ENCODE results near the gene CHRNA5.
A peak's percentile ranks its signal among the peaks of the same experiment; 100 is the strongest.

The CHRNA5 gene

DNA sequence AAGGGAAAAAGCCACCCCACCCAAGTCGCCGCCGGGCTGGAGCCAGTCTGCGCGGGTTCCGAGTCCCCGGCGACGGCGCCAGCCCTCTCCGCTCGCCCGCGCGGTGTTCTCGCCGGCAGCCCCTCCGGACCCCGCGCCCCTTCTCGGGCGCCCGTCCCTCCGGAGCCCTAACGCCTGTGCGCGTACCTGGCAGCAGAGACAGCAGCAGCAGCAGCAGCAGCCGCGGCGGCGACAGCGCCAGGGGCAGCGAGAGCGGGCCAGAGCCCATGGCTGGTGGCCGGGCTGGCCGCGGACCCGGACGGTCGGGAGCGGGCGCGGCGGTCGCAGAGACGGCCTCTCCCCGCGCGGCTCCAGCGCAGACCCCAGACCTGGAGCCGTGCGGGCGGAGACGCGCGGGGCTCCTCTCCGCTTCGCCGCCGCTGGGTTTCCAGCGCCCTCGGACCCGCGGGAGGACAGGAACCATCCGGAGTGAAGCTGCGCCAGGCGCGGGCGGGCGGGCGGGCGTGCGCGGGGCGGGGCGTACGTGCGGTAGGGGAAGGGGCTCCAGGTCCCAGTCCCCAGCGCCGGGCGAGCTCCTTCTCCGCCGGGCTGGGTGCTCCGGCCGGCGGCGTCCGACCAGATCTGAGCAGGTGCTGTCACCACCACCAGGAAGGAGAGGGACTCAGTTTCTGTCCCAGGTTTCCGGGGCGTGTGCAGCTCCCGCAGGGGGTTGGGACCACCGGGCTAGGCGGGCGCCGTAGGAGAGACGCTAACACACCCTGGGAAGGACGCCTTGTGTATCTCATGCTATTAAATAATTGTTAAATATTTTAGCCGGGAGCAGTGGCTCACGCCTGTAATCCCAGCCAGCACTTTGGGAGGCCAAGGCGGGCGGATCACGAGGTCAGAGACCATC lies 55.5 kb downstream of the CHRNA5 start, which contains the start of gene CHRNA3:
TSS of gene CHRNA3 (minus strand) at position 470 of the 895 bp plus-strand sequence. CDS start at position 268, 202 bp downstream.
- DNase-seq: no peak

DNA sequence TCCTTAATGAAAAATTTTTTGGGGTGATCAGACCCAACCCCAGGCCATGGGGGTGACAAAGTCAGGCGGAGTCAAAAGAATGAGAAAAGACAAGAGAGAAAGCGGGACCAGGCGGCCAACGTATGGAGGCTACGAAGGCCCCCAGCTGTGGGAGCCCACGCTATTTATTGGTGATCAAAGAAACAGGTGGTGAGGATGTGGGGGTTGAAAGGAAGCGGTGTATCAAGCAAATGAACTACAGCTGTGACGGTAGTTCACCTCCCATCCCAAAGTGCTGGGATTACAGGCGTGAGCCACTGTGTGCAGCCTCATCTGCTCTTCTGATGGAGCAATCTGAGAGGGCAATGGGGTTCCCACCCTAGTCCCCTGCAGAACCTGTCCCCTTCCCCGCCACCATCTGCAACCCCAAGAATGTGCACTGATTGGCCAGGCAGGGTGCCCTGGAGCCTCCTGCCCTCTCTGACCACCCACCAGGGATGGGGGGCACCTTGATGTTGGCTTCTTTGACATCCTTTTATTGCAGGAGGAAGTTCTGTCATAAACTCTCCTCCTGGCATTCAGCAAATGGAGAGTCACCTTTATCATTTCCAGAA lies 56.6 kb downstream of the CHRNA5 start:
- no peak for DNase-seq

DNA sequence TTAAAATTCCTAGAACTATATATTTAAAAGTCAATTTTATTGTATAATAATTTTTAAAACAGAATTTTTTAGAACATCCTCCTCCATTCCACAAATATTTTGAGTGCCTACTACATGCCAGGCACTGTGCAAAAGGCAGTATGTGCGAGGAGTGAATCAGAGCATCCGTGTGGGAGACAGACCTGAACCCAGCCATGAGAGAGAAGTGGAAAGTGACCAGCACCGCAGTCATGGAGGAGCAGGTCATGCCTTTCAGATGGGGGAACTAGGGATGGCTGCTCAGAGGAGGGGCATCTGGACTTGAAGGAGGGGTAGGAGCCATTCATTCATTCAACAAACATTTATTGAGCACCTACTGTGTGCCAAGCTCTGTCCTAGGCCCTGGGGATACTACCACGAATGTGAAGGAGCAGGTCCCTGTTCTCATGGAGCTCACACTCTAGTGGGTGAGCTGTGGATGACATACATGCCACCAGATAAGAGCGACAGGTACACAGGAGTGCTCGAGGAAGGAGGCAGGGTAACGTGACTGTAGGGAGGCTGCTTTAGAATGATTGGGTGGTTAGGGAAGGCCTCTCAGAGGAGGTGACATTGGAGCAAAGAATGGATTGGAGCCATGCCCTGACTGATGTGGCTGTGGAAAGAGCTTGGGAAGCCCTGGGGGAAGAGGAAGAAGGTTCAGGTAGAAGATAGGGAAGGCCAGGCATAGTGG lies 58.6 kb downstream of the CHRNA5 start:
- DNase-seq: no peak

DNA sequence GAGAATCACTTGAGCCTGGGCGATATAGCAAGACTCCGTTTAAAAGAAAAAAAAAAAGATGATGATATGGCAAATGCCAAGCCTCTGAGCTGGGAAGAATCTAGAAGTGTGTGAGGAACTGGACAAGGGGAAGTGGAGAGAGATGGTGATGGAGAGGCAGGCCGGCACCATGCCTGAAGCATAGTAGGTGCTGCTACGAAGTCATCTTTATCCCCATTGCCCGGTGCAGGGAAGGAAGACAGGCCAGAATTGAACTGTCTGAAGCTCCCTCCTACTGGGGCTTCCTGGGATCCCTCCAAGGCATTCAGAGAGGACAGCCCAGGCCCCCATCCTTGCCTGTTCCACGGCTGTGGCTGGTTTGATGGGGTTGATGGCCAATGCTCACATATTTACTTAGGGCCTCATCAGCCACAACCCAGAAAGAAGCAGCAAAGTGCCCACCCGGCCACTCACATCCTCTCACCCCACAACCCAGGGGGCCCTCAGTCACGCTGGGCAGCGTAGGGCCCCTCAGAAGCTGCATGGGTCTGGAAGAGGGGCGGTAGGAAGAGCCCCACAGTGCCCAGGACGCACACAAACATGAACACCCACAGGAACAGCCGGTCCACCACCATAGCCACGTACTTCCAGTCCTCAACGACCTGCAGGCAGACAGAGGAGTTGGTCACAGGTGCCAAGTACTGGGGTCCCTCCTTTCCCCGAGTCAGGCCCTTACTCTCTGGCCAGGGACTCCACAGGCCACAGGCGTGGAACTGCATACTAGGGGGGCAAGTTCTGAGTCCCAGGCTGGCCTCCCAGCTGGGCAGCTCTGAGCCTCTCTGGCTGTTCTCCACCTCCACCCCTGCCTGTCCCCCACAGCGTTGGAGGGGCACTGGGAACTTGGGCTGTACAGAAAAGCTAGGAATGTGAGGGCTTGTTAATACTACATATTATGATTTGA lies 59.6 kb downstream of the CHRNA5 start:
- DNase-seq: no peak

DNA sequence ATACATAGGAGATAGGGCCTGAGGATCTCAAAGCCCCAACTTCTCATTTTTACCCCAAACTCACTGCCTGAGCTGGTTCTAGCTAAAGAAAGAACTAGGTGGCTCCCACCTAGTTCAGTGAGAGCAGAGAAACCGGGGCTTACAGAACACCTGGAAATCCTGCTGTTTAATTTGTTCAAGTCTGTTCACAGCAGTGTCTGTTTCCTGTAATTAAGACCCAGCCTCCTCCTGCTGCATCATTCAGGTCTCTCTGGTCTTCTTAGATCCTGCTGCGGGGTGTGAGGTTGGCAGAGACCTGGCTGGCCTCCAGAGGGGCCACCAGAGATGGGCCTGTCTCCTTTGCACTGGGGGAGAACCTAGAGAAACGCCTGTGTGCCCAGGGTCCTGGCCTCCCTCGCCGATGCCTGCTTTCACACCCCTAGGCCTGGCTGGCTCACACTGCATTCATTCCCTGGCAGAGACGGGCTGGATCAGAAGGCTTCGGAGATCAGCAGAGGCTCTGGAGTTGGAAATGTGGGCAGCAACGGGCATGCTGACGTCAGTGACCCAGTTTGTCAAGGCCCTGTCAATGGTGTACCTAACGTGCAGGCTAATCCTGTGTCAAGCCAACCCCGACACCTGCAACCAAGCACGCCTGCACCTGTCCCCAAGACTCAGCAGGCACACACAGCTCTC lies 60.4 kb downstream of the CHRNA5 start:
- peak; percentile 66 for DNase-seq

DNA sequence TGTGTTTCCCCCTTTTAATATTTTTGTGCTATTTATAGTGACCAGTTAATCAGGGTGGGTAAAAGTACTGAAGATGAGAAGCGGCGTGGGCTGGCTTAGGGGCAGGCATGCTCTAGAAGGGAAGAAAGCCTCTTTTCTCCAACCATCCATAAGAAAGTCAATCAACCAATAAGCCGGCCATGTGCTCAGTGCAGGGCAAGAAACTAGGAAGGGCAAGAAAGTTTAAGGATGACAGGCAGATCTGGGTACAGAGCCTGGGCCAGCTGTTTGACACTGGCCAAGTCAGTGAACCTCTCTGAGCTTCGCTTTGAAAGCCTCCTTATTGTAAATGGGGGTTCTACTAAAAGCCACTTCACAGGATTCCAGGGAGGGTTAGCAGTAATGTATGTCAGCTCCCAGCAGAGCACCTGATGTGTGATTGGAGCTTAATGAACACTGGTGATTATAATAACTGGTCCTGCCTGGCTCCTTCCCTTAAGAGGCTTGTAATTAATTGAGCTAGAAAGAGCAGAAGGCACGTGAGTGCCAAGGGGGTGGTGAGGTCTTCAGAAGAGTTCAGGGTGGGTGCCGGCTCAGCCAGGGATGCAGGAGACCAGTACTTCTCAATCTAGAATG lies 61.2 kb downstream of the CHRNA5 start:
- DNase-seq: no peak

DNA sequence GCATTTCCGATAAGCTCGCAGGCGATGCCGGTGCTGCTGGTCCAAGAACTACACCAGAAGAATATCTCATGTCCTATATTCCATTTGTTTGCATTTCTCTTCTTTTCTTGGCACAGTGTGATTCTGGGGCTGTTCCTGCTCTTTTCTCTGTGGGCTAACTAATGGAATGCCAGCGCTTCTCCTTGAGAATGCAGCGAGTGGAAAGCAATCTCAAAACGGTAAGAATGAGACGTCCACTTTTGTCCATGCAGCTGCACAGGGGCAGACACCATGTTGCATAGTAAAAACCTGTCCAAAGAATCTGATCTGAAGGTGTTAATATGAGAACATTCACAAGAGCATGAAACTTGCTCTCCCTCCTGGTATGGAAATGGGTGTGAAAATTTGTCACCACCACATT lies 62.0 kb downstream of the CHRNA5 start:
- DNase-seq: no peak

DNA sequence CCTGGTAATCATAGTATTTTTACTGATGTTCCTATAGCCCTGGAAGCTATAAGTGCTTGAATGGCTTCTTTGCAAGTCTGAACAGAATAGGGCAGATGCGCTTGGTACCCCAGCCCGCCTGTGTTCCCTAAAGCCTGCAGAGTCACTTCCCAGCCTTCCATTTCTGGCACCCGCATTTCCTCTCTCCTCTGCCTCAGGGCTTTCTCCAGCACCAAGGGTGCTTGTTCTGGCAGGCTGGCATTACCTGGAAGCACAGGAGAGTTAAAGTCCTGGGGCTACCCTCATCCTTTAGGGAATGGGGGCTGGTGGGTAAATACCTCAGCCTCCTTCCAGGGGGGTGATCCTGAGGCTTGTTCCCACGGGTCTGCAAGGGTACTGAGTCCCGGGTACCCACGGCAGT lies 62.9 kb downstream of the CHRNA5 start:
- DNase-seq: no peak

DNA sequence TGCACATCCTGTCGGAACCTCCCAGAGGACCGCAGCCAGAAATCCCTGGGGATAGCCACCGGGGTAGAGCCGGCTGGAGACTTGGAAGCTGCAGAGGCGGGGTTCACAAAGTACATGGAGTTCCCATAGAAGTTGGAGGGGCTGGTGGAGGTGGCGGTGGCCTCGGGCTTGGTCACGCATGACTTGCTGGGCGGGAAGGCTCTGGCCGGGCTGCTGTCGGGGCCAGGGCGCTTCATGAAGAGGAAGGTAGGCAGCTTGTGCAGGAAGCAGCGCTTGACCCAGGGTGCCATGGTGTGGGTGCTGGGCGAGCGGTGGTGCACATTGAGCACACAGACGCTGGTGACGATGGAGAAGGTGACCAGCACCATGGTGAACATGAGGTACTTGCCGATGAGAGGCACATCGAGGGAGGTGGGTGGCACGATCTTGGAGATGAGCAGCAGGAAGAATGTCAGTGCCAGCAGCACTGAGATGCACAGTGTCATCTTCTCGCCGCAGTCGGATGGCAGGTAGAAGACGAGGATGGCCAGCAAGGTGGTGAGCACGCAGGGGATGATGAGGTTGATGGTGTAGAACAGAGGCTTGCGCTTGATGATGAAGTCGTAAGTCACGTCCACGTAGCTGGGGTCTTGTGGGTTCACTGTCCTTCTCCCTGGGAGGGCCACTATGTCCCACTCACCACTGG lies 63.9 kb downstream of the CHRNA5 start:
- no peak for DNase-seq

DNA sequence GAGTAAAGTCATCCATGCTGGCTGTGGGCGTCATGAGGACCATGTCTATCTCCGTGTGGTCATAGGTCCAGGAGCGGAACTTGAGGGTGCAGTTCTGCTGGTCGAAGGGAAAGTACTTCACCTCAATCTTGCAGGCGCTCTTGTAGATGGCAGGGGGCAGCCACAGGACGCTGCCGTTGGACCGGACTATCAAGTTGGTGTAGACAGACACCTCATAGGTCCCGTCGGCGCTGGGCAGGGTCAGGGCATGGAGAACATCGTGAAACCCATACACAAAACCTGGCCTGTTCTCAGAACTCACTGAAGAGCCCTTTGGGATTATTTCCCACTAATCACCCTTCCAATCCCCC lies 64.4 kb downstream of the CHRNA5 start:
- no peak for DNase-seq

DNA sequence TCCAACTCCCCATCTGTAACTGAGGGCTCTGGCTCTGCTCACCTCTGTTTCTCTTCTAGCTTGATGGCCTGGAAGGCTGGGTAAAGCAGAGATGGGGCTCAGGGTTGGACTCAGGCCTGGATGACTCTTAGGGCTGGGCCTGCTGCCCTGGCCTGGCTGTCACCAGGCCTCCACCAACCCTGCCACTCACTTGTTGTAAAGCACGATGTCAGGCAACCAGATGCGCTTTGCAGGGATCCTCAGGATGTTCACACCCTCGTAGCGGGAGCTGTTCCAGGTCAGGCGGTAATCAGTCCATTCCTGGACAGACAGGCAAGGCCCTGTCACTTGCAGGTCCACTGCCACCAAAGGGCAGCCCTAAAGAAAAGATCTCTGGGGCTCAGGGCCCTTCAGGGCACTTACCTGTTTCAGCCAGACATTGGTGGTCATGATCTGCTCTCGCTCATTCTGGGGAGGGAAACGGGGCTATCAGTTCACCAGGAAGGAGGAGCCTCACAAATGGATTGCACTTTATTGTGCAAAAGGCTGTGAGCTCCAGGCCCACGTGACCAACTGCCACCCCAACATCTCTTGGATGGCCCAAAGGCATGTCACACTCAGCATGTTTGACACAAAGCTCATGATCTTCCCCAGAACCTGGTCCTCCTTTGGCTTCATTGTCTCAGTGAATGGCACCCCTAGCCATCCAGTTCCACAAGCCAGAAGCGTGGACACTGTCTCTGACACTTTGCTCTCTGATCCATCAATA lies 65.7 kb downstream of the CHRNA5 start:
- no peak for DNase-seq

DNA sequence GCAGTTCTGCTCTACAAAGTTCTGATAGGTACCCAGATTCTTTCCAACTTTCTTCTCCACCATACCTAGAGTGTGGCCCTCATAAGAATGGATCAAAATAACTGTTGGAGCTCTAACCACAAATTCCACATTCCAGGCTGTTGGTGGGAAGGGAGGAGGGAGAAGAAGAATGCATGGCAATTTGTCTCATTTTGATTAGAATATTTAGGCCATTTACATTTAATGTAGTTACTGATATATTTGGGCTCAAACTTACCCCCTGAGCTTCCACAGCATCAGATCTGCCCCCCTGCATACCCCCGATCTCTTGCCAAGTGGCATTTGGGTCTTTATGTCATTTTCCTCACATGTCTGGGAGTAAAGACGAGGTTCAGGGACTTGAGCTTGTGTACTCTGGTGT lies 68.0 kb downstream of the CHRNA5 start:
- DNase-seq: no peak

DNA sequence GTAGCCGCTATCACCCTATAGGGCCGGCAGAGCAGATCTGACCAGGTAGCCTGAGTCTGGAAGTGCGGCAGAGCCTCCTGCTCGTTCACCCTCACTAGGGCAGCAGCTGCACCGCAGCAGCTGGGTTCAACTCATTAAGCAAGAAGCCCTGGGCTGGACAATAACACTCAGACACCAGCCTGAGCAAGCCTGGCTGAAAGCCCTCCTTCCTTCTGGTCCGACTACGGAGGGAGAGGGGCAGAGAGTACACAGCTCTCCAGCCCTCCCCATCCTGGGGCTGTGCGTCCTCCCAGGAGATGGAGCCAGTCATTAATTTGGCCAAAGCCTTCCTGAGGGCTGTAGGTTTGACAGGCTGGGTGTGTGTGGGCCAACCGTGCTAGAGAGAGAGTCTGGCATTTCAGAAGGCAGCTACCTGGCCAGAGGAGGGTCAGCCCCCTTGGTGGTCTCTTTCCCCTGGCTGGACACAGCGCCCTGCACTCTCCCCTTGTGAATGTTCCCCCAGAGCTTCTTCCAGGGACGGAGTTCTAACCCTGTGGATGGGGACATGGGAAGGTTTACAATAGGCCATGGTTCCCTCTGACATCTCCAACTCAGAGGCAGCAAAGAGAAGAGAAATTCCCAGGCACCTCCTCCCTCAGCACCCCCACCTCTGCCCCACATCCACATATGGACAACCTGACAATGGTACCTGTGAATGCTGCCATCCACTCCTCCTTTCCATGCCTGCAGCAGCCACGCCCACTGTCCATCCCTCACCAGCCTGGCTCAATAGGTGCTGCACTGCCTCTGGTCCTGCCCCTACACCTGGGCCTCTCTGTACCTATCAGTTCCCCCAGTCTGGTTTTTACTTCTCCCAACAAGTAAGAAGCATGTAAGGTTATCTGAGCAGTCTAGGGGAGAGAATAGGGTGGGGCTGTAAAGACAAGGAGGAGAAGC lies 69.2 kb downstream of the CHRNA5 start:
- DNase-seq: no peak

DNA sequence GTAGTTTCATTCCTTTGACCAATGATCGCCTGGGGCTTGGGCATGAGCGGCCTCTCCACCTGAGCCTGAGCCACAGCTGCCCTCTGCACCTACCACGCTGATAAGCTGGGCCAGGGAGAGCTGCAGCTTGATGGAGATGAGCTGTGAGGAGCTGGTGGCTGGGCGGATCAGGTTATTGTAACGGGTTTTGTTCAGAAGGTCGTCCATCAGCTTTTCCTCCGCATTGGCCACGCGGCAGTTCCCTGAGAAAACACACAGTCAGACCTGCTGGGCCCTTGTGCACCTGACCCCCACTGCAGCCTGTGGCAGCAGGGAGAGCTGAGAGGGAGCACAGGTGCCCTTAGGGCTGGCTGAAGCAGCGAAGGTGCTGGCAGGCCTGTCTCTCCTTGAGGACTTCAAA lies 70.0 kb downstream of the CHRNA5 start:
- no peak for DNase-seq

DNA sequence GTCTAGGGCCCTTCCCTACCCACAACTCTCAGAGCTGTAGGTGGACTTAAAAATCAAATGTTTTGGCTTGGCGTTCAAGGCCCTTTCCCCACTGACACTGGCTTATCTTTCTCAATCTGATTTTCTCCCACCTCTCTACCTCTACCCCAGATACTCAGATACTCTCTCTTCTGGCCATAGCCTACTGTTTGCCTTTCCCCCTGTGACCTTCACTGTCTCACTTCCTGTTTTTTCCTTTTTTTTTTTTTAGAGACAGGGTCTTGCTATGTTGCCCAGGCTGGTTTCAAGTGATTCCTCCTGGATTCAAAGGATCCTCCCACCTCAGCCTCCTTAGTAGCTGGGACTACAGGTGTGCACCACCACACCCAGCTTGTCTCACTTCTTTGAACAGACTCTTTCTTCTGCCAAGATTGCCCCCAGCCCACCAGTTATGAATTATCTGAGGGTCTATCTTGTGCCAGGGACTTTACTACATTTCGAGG lies 71.1 kb downstream of the CHRNA5 start:
- no peak for DNase-seq

DNA sequence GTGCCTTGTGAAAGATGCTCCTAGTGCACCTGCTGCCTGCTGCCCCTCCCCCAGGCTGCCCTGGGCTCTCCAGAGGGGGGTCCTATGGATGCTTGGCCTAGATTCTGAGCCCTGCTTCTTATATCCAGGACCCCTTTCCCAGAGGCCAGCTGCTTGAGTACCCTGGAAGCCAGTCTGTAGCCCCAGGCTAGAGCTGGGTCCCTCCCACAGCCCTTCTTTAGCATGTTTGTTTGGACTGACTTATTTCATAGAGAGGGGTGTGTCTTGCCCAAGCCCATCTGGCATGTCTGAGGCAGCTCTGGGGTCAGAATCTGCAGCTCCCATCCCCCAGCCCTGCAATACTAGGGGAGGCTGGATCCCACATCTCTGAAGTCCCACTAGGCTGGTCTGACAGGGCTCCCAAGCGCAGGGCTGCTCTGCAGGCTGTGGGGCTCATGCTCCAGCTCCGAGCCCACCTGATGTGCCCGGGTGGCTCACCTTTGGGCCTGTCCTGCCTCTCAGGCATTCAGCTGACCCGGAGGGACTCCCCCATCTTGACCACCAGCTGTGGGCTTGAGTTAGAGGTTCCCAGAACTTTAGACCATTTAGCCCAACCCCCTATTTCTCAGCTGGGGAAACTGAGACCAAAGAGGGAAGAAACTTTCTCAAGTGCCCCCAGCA lies 72.6 kb downstream of the CHRNA5 start:
- DNase-seq: no peak

DNA sequence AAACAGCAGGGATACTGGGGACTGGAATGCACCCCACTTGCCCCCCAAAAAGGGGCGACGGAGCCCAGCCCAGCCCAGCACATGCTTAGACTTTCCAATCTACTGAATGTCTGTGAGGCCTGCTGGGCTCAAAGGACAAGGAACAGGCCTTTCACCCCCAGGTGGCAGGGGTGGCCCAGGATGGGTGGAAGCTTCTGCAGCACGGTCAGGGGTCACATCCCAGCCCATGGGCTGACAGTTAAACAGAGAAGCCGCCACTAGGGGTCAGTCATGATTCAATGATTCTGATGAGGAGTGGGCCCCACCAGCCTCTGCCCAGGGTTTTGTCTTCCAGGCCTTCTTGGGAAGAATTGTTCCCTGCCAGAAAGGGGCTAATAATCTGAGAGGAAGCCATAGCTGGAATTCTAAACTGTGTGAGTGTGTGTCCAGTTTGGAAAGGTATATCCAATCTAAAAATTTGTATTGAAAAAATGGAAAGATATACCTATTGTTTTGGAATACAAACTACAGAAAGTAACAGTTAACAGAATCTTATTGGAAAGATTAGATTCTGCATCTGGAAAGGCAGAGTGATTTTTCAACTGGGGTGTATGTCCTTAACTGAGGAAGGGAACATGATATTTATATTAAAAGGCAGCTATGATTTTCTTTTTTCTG lies 73.5 kb downstream of the CHRNA5 start:
- DNase-seq: peak; percentile 45
